NCI-H2081 treated with DMSO at 0.1 percent for 48 hours (cell line): ENCODE measurements around the gene LDHB.
"Not testable (repeated sequence)": the region's sequence is repeated elsewhere in the genome, so short reads cannot be mapped to it uniquely, and the experiment has no call there.

Experiments
- DNase-seq: peaks from one replicate; lab custom pipeline; 2025; lab: John Stamatoyannopoulos, UW

LDHB gene

GRCh38 chr12:21607701-21608100 is 49.9 kb downstream of the LDHB start:
- DNase-seq: no peak

GRCh38 chr12:21606175-21606574 is 51.5 kb downstream of the LDHB start:
- no peak for DNase-seq

GRCh38 chr12:21604245-21605101 is 53.2 kb downstream of the LDHB start, which contains the start of gene GYS2:
Gene GYS2 (minus strand): TSS chr12:21604847. CDS start chr12:21604592, 255 bp downstream.
- DNase-seq: no peak

- no peak for DNase-seq
These were observed 54.9 kb downstream of the LDHB start for GRCh38 chr12:21602774-21603173.

- DNase-seq: no peak
These were observed 57.4 kb downstream of the LDHB start for GRCh38 chr12:21600196-21600595.

- DNase-seq: no peak
These were observed 58.3 kb downstream of the LDHB start for GRCh38 chr12:21599143-21599999.

GRCh38 chr12:21598651-21599050 is 59.0 kb downstream of the LDHB start:
- no peak for DNase-seq

- not testable (repeated sequence) for DNase-seq
These were observed 62.3 kb downstream of the LDHB start for GRCh38 chr12:21595356-21595755.

- DNase-seq: no peak
These were observed 72.2 kb downstream of the LDHB start for GRCh38 chr12:21585485-21585884.
